ENCODE data around the gene AMN1. TPM values are rescaled to one million over a fixed set of nuclear protein-coding genes. Genes with fewer than 3 reads are reported as not detected.
"Not testable (repeated sequence)": the region's sequence is repeated elsewhere in the genome, so short reads cannot be mapped to it uniquely, and the experiment has no call there.

The AMN1 gene
- polyA plus RNA-seq (ENCODE audit: insufficient read length), result 22.3 TPM
- long read RNA-seq, donor 1, transcript AMN1-201 (7 exons, 2,110 nt), result major isoform, 7 of 11 reads
- long read RNA-seq, donor 1, partial matches to known transcripts, result 0 of 11 reads
- long read RNA-seq, donor 1, other reads (novel, unspliced or antisense), result 0 of 11 reads
- long read RNA-seq, donor 2, partial matches to known transcripts, result 0 of 15 reads
- long read RNA-seq, donor 2, other reads (novel, unspliced or antisense), result 5 of 15 reads
- long read RNA-seq, donor 3, partial matches to known transcripts, result 0 of 8 reads
- long read RNA-seq, donor 3, other reads (novel, unspliced or antisense), result 0 of 8 reads
- long read RNA-seq, donor 4, partial matches to known transcripts, result 0 of 1 reads
- long read RNA-seq, donor 4, other reads (novel, unspliced or antisense), result 0 of 1 reads
- long read RNA-seq, donor 5, transcript AMN1-201 (7 exons, 2,110 nt), result major isoform, 5 of 11 reads
- long read RNA-seq, donor 5, partial matches to known transcripts, result 0 of 11 reads
- long read RNA-seq, donor 5, other reads (novel, unspliced or antisense), result 0 of 11 reads
- long read RNA-seq, donor 6, partial matches to known transcripts, result 0 of 7 reads
- long read RNA-seq, donor 6, other reads (novel, unspliced or antisense), result 0 of 7 reads
- long read RNA-seq, donor 7, transcript AMN1-211 (6 exons, 880 nt), result major isoform, 7 of 12 reads
- long read RNA-seq, donor 7, partial matches to known transcripts, result 0 of 12 reads
- long read RNA-seq, donor 7, other reads (novel, unspliced or antisense), result 0 of 12 reads
- long read RNA-seq, donor 8, partial matches to known transcripts, result 0 of 3 reads
- long read RNA-seq, donor 8, other reads (novel, unspliced or antisense), result 0 of 3 reads

- DNase-seq, result peak; percentile 100
Measured at GRCh38 chr12:31728917-31729640, at the start of gene AMN1. Gene AMN1 (minus strand): TSS chr12:31729021. CDS start chr12:31729008, 13 bp downstream.

DNA sequence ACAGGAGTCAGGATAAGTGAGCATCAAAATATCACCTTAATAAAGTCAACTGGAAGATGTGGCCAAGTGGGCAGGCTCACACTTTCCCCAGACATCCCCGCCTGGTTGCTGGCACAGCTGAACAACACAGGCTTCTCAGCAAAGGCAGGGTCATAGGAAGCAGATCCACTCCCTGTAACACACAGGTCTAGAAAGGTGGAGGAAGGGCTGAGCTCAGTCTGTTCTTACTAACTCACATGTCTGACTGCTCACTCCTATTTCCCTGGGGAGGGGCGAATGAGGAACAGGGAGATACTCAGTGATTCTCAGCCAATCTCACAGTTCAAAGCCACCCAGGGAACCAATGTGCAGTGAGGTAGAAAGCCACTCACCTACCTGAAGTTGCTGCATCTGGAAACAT is 45.0 kb upstream of the AMN1 start:
- no peak for DNase-seq

GRCh38 chr12:31773223-31773750 is 44.5 kb upstream of the AMN1 start:
- DNase-seq, result no peak

GRCh38 chr12:31772685-31773222 is 43.9 kb upstream of the AMN1 start:
- no peak for DNase-seq

GRCh38 chr12:31772186-31772585 is 43.4 kb upstream of the AMN1 start:
- no peak for DNase-seq

- no peak for DNase-seq
Measured at GRCh38 chr12:31768046-31768445, 39.2 kb upstream of the AMN1 start.

DNA sequence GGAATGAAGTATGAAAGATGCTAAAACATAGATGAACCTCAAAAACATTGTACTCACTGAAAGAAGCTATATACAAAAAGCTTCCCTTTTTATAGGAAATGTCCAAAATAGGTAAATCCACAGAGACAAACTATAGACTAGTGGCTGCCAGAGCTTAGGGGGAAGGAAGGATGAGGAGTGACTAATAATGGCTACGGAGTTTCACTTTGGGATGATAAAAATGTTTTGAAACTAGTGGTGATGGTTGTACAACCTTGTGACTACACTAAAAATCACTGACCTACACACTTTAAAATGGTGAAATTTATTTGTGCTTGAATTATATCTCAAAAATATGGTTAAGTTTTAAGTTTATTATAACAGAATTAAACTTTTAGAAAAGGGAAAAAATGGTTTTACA is 37.1 kb upstream of the AMN1 start:
- DNase-seq, result no peak

- DNase-seq, result no peak
Measured at GRCh38 chr12:31759632-31760459, 31.0 kb upstream of the AMN1 start.

GRCh38 chr12:31758297-31758696 is 29.5 kb upstream of the AMN1 start:
- not testable (repeated sequence) for DNase-seq

GRCh38 chr12:31756977-31757420 is 28.2 kb upstream of the AMN1 start:
- no peak for DNase-seq

- no peak for DNase-seq
Measured at GRCh38 chr12:31752450-31752849, 23.6 kb upstream of the AMN1 start.

- DNase-seq, result no peak
Measured at GRCh38 chr12:31751085-31751484, 22.3 kb upstream of the AMN1 start.

DNA sequence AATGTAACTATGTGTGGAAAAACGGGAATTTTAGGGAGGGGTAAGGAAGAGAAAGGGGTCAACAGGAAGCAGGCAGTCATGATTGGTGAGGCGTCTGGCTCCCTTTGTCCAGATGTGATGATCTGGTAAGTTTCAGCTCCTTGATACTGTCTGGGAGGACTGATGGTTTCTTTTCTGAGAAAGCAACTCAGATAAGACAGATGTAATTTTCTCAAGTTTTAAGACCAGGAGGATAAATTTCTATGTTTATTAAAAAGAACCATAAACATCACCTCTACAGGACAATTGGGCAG is 21.9 kb upstream of the AMN1 start:
- DNase-seq, result no peak

GRCh38 chr12:31749024-31749704 is 20.3 kb upstream of the AMN1 start:
- no peak for DNase-seq

DNA sequence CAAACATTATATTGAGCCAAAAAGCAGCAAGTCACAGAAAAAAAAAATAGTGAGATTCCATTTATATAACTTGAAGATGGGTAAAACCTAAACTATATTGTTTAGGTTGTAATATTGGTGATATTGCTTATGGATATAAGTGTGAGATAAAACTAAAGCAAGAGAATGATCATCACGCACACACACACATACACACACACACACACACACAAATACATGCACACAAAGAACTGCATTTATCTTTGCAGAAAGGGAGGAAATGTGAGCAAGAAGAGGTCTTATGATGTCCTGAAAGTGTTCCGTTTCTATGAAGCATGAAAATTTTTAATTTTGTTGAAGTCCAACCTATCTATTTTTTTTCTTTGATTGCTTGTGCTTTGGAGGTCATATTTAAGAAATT is 16.4 kb upstream of the AMN1 start:
- DNase-seq, result no peak

GRCh38 chr12:31744363-31744762 is 15.5 kb upstream of the AMN1 start:
- not testable (repeated sequence) for DNase-seq

GRCh38 chr12:31742891-31743290 is 14.1 kb upstream of the AMN1 start:
- no peak for DNase-seq

GRCh38 chr12:31740628-31741027 is 11.8 kb upstream of the AMN1 start:
- no peak for DNase-seq

GRCh38 chr12:31737763-31738162 is 8.9 kb upstream of the AMN1 start:
- DNase-seq, result no peak

DNA sequence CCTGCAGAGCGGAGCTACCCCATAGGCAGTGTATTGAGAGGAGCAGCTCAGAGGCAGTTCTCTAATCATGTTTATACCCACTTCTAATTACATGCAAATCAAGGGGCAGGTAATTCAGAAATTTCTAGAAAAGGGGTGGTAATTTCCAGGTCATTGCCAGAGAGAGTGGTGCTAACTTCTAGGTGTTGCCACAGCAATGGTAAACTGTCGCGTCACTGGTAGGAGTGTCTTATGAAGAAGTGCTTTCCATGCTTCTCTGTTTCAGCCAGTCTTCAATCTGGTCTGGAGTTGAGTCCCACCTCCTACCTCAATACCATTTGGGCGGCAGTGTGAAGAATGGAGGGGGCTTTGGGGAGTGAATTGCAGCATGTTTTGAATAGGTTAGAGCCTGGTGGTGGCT is 8.5 kb upstream of the AMN1 start:
- no peak for DNase-seq

DNA sequence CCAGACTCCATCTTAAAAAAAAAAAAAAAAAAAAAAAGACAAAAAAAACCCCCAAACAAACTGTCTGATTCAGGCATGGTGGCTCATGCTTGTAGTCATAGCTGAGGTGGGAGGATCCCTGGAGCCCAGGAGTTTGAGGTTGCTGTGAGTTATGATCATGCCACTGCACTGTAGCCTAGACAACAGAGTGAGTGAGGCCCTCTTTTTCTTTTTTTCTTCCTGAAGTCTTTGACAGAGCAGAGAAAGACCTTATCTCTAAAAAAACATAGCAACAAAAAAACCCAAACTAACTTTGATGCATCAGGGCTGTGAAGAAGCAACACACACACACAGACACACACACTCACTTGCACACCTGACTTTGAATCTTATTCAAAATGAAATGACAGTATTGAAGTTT is 7.7 kb upstream of the AMN1 start:
- DNase-seq, result no peak
